ENCODE data around the gene HNRNPM.
"Not testable (repeated sequence)": the region's sequence is repeated elsewhere in the genome, so short reads cannot be mapped to it uniquely, and the experiment has no call there.

HNRNPM gene

DNA sequence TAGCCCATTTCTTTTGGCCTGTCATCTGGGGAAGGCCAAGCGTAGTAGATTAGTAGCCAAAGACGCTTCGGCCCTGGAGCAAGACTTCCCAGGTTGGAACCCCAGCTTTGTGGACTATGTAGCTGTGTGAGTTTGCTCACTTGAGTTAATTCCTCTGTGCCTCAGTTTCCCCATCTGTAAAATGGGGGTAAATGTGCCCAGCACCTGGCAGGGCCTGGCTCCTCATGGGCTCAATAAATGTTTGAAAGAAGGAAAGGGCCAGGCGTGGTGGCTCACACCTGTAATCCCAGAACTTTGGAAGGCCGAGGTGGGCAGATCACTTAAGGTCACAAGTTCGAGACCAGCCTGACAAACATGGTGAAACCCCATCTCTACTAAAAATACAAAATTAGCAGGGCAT lies 14.9 kb upstream of the HNRNPM start:
- H3K4me3 ChIP-seq (ENCODE audit: low read depth, low read length): no peak overlapping the region
- no peak for DNase-seq (ENCODE audit: low read depth)
- TF ChIP-seq, protein P1, sequence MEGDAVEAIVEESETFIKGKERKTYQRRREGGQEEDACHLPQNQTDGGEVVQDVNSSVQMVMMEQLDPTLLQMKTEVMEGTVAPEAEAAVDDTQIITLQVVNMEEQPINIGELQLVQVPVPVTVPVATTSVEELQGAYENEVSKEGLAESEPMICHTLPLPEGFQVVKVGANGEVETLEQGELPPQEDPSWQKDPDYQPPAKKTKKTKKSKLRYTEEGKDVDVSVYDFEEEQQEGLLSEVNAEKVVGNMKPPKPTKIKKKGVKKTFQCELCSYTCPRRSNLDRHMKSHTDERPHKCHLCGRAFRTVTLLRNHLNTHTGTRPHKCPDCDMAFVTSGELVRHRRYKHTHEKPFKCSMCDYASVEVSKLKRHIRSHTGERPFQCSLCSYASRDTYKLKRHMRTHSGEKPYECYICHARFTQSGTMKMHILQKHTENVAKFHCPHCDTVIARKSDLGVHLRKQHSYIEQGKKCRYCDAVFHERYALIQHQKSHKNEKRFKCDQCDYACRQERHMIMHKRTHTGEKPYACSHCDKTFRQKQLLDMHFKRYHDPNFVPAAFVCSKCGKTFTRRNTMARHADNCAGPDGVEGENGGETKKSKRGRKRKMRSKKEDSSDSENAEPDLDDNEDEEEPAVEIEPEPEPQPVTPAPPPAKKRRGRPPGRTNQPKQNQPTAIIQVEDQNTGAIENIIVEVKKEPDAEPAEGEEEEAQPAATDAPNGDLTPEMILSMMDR (IDR thresholded peaks at IDR 0.05; ENCODE audit: low read depth, low read length): no peak
- TF ChIP-seq POLR2A (IDR thresholded peaks at IDR 0.05; ENCODE audit: extremely low read depth, insufficient read length) (no peak), MYC (IDR thresholded peaks at IDR 0.05; ENCODE audit: low read depth, low read length) (no peak)
- TF ChIP-seq, protein P2, sequence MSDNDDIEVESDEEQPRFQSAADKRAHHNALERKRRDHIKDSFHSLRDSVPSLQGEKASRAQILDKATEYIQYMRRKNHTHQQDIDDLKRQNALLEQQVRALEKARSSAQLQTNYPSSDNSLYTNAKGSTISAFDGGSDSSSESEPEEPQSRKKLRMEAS (IDR thresholded peaks at IDR 0.05; ENCODE audit: low read depth, low read length): no peak

- DNase-seq (ENCODE audit: low read depth): no peak
- TF ChIP-seq, protein P1 (IDR thresholded peaks at IDR 0.05; ENCODE audit: low read depth, low read length): no peak
- TF ChIP-seq, protein P2 (IDR thresholded peaks at IDR 0.05; ENCODE audit: low read depth, low read length): no peak
- TF ChIP-seq MYC (IDR thresholded peaks at IDR 0.05; ENCODE audit: low read depth, low read length) (no peak), POLR2A (IDR thresholded peaks at IDR 0.05; ENCODE audit: extremely low read depth, insufficient read length) (no peak)
- H3K4me3 ChIP-seq (ENCODE audit: low read depth, low read length): no peak overlapping the region
These were observed 14.1 kb upstream of the HNRNPM start for GRCh38 chr19:8430650-8431049.

- H3K4me3 ChIP-seq (ENCODE audit: low read depth, low read length): no peak overlapping the region
- DNase-seq (ENCODE audit: low read depth): no peak
- TF ChIP-seq, protein P1 (IDR thresholded peaks at IDR 0.05; ENCODE audit: low read depth, low read length): no peak
- no peak for TF ChIP-seq POLR2A (IDR thresholded peaks at IDR 0.05; ENCODE audit: extremely low read depth, insufficient read length)
- no peak for TF ChIP-seq MYC (IDR thresholded peaks at IDR 0.05; ENCODE audit: low read depth, low read length)
- TF ChIP-seq, protein P2 (IDR thresholded peaks at IDR 0.05; ENCODE audit: low read depth, low read length): no peak
These were observed 6.5 kb upstream of the HNRNPM start for GRCh38 chr19:8438236-8438635.

DNA sequence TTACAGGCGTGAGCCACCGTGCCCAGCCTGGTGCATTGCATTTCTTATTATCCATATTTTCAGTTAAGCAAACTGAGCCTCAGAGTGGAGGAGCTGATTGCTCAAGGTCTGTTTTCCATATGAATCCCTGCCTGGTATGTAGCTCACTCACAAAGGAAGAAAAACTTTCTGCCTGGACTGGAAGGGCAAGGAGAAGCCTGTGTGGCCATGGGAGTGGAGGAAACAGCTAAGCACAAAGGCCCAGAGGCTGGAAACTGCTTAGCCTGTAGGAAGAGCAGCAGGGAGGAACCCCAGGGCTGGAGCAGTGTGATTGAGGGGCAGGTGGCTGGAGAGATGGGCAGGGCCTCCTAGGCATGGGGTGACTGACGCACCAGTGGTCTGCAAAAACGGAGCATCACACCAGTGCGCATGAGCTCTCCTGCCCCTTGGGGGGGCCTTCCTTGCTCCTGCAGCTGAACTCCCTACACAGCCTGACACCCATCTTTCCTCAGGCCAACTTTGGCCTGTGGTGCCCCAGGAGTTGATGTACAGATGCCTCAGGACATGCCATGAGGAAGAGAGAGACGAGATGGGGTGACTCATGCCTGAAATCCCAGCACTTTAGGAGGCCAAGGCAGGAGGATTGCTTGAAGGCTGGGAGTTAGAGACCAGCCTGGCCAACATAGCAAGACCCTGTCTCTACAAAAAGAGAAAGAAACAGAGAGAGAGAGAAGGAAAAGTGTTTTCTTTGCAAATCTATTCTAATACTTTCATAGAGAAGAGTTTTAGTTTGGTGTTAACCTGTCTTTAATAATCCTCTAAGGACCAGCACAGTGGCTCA lies 2.8 kb upstream of the HNRNPM start:
- H3K4me3 ChIP-seq (ENCODE audit: low read depth, low read length): no peak overlapping the region
- TF ChIP-seq, protein P2 (IDR thresholded peaks at IDR 0.05; ENCODE audit: low read depth, low read length): no peak
- TF ChIP-seq, protein P1 (IDR thresholded peaks at IDR 0.05; ENCODE audit: low read depth, low read length): no peak
- TF ChIP-seq POLR2A (IDR thresholded peaks at IDR 0.05; ENCODE audit: extremely low read depth, insufficient read length) (no peak), MYC (IDR thresholded peaks at IDR 0.05; ENCODE audit: low read depth, low read length) (no peak)
- no peak for DNase-seq (ENCODE audit: low read depth)

DNA sequence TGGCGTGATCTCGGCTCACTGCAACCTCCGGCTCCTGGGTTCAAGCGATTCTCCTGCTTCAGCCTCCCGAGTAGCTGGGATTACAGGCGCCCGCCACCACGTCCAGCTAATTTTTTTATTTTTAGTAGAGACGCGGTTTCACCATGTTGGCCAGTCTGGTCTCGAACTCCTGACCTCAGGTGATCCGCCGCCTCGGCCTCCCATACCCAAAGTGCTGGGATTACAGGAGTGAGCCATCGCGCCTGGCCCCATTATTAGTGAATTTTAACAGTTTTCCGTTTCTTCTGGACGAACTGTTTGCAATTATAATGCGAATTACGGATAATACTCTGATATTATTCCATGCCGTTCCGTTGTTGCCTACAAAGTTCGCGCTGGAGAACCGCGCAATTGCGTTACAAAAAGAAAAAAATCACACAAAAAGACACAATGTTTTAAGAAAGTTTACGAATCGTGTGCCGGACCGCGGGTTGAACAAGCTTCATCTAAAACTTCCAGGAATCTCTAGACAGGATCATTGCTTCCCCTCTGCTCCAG lies 567 bp upstream of the HNRNPM start:
- peak overlapping the region; percentile 64 for H3K4me3 ChIP-seq (ENCODE audit: low read depth, low read length)
- not testable (repeated sequence) for DNase-seq (ENCODE audit: low read depth)

DNA sequence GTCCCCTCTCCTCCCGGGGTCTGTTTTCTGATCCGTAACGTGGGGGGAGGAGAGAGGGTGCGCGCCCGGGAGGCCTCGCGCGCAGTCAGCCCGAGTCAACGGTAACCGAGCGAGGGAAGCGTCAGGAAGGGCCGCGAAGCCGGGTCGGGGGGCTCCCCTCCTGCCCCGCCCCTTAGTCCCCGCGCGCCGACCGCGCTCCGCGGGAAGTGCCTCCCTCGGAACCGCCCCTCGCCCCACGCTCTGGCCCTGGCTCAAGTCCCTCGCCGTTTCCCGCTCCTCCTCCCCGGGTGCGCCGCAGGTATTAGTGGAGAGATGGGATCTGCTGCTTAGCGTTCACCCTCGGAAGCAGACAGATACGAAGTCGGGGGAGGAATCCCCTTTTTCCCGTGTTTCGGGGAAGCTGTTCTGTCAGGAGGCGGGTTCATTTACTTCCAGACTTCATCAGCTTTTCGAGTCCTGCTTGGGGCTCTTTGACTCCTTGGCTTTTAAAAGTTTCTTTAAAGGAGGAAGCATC lies 770 bp downstream of the HNRNPM start:
- peak; percentile 59 for TF ChIP-seq MYC (IDR thresholded peaks at IDR 0.05; ENCODE audit: low read depth, low read length)
- no peak for TF ChIP-seq POLR2A (IDR thresholded peaks at IDR 0.05; ENCODE audit: extremely low read depth, insufficient read length)
- TF ChIP-seq, protein P2 (IDR thresholded peaks at IDR 0.05; ENCODE audit: low read depth, low read length): peak; percentile 74
- TF ChIP-seq, protein P1 (IDR thresholded peaks at IDR 0.05; ENCODE audit: low read depth, low read length): no peak
- peak overlapping the region; percentile 82 for H3K4me3 ChIP-seq (ENCODE audit: low read depth, low read length)
- DNase-seq (ENCODE audit: low read depth): peak; percentile 85

Data from NB4 (cell line).